Breast epithelium (tissue), 3 donors: Measurements from ENCODE around the gene PDZD7.

Source experiments
- CTCF ChIP-seq, 3 donors: fragments of 450-650 bp; IDR thresholded peaks; one replicate each; pipeline ENCODE4 v1.5.1; 2016 to 2017; ENCODE audit warnings: antibody characterized with exemption in 3 of 3, mild to moderate bottlenecking in 3 of 3, moderate library complexity in 3 of 3
- POLR2A ChIP-seq: fragments of 450-650 bp; IDR thresholded peaks from one replicate; pipeline ENCODE4 v1.6.1; 2016; ENCODE audit warnings: antibody characterized with exemption, mild to moderate bottlenecking, moderate library complexity
- POLR2AphosphoS5 ChIP-seq, 3 donors: sonication (generic); formaldehyde crosslinking; IDR thresholded peaks; one replicate each; pipeline ENCODE4 v1.6.1; 2017; ENCODE audit warnings: antibody characterized with exemption in 3 of 3

- TF ChIP-seq CTCF (IDR thresholded peaks at IDR 0.05) (no peak), POLR2AphosphoS5 (IDR thresholded peaks at IDR 0.05) (no peak), POLR2A (no peak)
These were observed 57.9 kb downstream of the PDZD7 start for GRCh38 chr10:100972904-100973535.
